Epithelial cell of esophagus (primary cell): Measurements from ENCODE around the gene PRR5L.
A peak's percentile ranks its signal among the peaks of the same experiment; 100 is the strongest.

Source experiments
- DNase-seq: peaks from one replicate; pipeline ENCODE4 v3.0.0; 2010; ENCODE audit warnings: low read depth
- H3K4me3 ChIP-seq: 2 replicates; pipeline ENCODE4 v1.5.1; 2011; ENCODE audit warnings: mild to moderate bottlenecking, low read length, control low read depth
- CTCF ChIP-seq: IDR thresholded peaks from 2 replicates; pipeline ENCODE4 v1.5.1; 2011; ENCODE audit warnings: low read depth, mild to moderate bottlenecking, low read length, control low read depth, inconsistent platforms; ENCODE audit not compliant: insufficient read depth; ENCODE audit errors: missing control alignments

Gene PRR5L

GRCh38 chr11:36390963-36391471, 94.9 kb downstream of the PRR5L start:
- H3K4me3 ChIP-seq = no peak overlapping the region
- DNase-seq = no peak
- no peak for TF ChIP-seq CTCF

- no peak overlapping the region for H3K4me3 ChIP-seq
- no peak for DNase-seq
- no peak for TF ChIP-seq CTCF
Measured at GRCh38 chr11:36392196-36392595, 96.1 kb downstream of the PRR5L start.

GRCh38 chr11:36394056-36394455, 98.0 kb downstream of the PRR5L start:
- DNase-seq = no peak
- TF ChIP-seq CTCF = no peak

GRCh38 chr11:36394926-36395325, 98.8 kb downstream of the PRR5L start:
- DNase-seq = no peak
- no peak for TF ChIP-seq CTCF
- no peak overlapping the region for H3K4me3 ChIP-seq

More at GRCh38 chr11:36394056-36394455, 98.0 kb downstream of the PRR5L start:
- no peak overlapping the region for H3K4me3 ChIP-seq

GRCh38 chr11:36395978-36396736, 100.1 kb downstream of the PRR5L start:
- no peak overlapping the region for H3K4me3 ChIP-seq
- no peak for TF ChIP-seq CTCF
- DNase-seq = no peak

- no peak for TF ChIP-seq CTCF
- H3K4me3 ChIP-seq = no peak overlapping the region
- DNase-seq = peak; percentile 88
Measured at GRCh38 chr11:36398231-36398953, 102.3 kb downstream of the PRR5L start.
